WTC11 (cell line): ENCODE results near the gene MRPL23. TPM values are rescaled to one million over a fixed set of nuclear protein-coding genes. Genes with fewer than 3 reads are reported as not detected.

Experiments
- ATAC-seq: fragments of 200-7000 bp; cut with Tn5 transposase; 2 replicates; pipeline ENCODE4 v1.10.0; 2021; ENCODE audit warnings: mild to moderate bottlenecking, moderate library complexity
- CTCF ChIA-PET: fragments of 300-600 bp; sonication (Branson Sonifier 250); formaldehyde crosslinking; loops from one replicate; lab custom pipeline; 2021; ENCODE audit warnings: antibody characterized with exemption; lab: Charles Lee
- POLR2A ChIA-PET: fragments of 350-600 bp; sonication (Branson Sonifier 250); formaldehyde crosslinking; loops from one replicate; lab custom pipeline; 2021; ENCODE audit warnings: antibody characterized with exemption; lab: Charles Lee
- DNase-seq: peaks from one replicate; pipeline ENCODE4 v3.0.0; 2021; ENCODE audit warnings: low spot score
- H3K27ac Mint-ChIP-seq: 2 replicates; pipeline ENCODE4 v1.8.0; 2021; ENCODE audit warnings: mixed read lengths
- H3K27me3 Mint-ChIP-seq: 2 replicates; pipeline ENCODE4 v1.8.0; 2021; ENCODE audit warnings: low read depth, mild to moderate bottlenecking, moderate library complexity, mixed read lengths
- H3K36me3 Mint-ChIP-seq: 2 replicates; pipeline ENCODE4 v1.8.0; 2021; ENCODE audit warnings: mixed read lengths
- H3K4me1 Mint-ChIP-seq: 2 replicates; pipeline ENCODE4 v1.8.0; 2022; ENCODE audit warnings: mixed read lengths
- H3K4me3 Mint-ChIP-seq: 2 replicates; pipeline ENCODE4 v1.8.0; 2021; ENCODE audit warnings: mild to moderate bottlenecking, moderate library complexity, mixed read lengths
- H3K9me3 Mint-ChIP-seq: 2 replicates; pipeline ENCODE4 v1.8.0; 2021; ENCODE audit warnings: mixed read lengths
- ETV6 ChIP-seq: sonication (generic); formaldehyde crosslinking; IDR thresholded peaks from 2 replicates; pipeline ENCODE4 v1.8.1; 2022; ENCODE audit warnings: mild to moderate bottlenecking, missing genetic modification reagents
- KAT7 ChIP-seq: sonication (generic); formaldehyde crosslinking; IDR thresholded peaks from 2 replicates; pipeline ENCODE4 v1.8.1; 2023; ENCODE audit warnings: missing genetic modification reagents, mild to moderate bottlenecking, borderline replicate concordance
- MYBL2 ChIP-seq: sonication (generic); formaldehyde crosslinking; IDR thresholded peaks from 2 replicates; pipeline ENCODE4 v1.8.1; 2023; ENCODE audit warnings: mild to moderate bottlenecking, moderate library complexity, missing genetic modification reagents
- ZBTB21 ChIP-seq: sonication (generic); formaldehyde crosslinking; IDR thresholded peaks from 2 replicates; pipeline ENCODE4 v1.8.1; 2023; ENCODE audit warnings: mild to moderate bottlenecking, missing genetic modification reagents, borderline replicate concordance
- ZNF219 ChIP-seq: sonication (generic); formaldehyde crosslinking; IDR thresholded peaks from 2 replicates; pipeline ENCODE4 v1.8.0; 2023; ENCODE audit warnings: missing genetic modification reagents, mild to moderate bottlenecking, borderline replicate concordance
- ZNF416 ChIP-seq: fragments of 250-450 bp; sonication (Bioruptor Pico); IDR thresholded peaks from 2 replicates; pipeline ENCODE4 v1.9.0; 2021; ENCODE audit warnings: mild to moderate bottlenecking, inconsistent platforms
- ZNF423 ChIP-seq: fragments of 250-450 bp; sonication (Bioruptor Pico); IDR thresholded peaks from 2 replicates; pipeline ENCODE4 v2.1.2; 2022; ENCODE audit warnings: mild to moderate bottlenecking, moderate library complexity
- total RNA-seq: library from RNA; stranded (reverse); gene quantifications from 3 replicates; pipeline ENCODE4 v1.2.3, GENCODE V29; 2021
- TF ChIP-seq, protein P1 (sequence below): sonication (generic); formaldehyde crosslinking; IDR thresholded peaks from 2 replicates; pipeline ENCODE4 v1.8.0; 2022; ENCODE audit warnings: mild to moderate bottlenecking, missing genetic modification reagents
- TF ChIP-seq, protein P2 (sequence below): fragments of 250-450 bp; sonication (Bioruptor Pico); conservative IDR thresholded peaks from 2 replicates; pipeline ENCODE4 v1.9.0; 2021; ENCODE audit warnings: mild to moderate bottlenecking
- TF ChIP-seq, protein P3 (sequence below): sonication (generic); formaldehyde crosslinking; IDR thresholded peaks from 2 replicates; pipeline ENCODE4 v1.8.0; 2023; ENCODE audit warnings: missing genetic modification reagents, mild to moderate bottlenecking, borderline replicate concordance
- TF ChIP-seq, protein P4 (sequence below): sonication (generic); formaldehyde crosslinking; IDR thresholded peaks from 2 replicates; pipeline ENCODE4 v1.8.0; 2022; ENCODE audit warnings: missing genetic modification reagents

The MRPL23 gene
- total RNA-seq, 1 experiment from 2014 or later = 73.0 TPM

DNA sequence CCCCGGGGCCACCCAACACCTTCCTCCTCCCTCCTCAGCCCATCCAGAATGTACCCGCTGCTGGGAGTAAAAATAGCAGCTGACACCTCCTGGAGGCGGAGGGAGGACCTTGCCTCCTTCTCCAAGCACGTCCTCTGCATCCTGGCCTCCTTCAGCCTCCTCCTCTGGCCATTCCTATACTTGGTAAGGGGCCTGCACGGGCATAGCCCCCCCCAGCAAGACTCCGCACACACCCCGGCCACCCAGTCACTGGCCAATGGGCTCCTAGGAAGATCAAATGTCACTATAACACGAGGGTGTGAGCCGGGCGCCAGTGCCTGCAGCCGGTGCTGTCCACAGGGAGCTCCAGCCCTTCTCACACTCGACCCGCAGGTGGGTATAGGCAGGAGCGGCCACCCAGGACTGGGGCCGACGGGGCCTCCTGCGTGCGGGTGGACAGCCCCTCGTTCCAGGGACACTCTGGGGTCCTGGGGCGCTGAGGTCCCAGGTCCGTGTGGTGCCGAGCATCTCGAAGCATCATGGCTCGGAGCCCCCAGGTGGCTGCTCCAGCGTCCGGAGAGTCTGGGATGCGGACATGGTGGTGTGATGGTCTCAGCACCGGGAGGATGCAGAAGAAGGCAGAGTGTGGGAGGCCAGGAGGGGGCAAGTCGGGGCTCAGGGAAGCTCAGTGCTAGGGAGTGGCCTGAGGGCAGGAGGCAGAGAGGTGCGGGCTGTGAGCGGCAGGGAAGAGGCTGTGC, 27.6 kb upstream of the MRPL23 start, which contains the start of gene TNNT3:
TSS of gene TNNT3 (plus strand) at position 313 of the 737 bp plus-strand sequence. CDS start 3,172 bp downstream, outside the sequence.
- no peak for TF ChIP-seq MYBL2 (CRISPR knock-in tag)
- no peak for TF ChIP-seq ZNF416 (CRISPR knock-in tag)
- TF ChIP-seq, protein P1, sequence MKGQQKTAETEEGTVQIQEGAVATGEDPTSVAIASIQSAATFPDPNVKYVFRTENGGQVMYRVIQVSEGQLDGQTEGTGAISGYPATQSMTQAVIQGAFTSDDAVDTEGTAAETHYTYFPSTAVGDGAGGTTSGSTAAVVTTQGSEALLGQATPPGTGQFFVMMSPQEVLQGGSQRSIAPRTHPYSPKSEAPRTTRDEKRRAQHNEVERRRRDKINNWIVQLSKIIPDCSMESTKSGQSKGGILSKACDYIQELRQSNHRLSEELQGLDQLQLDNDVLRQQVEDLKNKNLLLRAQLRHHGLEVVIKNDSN = no peak
- TF ChIP-seq, protein P2, sequence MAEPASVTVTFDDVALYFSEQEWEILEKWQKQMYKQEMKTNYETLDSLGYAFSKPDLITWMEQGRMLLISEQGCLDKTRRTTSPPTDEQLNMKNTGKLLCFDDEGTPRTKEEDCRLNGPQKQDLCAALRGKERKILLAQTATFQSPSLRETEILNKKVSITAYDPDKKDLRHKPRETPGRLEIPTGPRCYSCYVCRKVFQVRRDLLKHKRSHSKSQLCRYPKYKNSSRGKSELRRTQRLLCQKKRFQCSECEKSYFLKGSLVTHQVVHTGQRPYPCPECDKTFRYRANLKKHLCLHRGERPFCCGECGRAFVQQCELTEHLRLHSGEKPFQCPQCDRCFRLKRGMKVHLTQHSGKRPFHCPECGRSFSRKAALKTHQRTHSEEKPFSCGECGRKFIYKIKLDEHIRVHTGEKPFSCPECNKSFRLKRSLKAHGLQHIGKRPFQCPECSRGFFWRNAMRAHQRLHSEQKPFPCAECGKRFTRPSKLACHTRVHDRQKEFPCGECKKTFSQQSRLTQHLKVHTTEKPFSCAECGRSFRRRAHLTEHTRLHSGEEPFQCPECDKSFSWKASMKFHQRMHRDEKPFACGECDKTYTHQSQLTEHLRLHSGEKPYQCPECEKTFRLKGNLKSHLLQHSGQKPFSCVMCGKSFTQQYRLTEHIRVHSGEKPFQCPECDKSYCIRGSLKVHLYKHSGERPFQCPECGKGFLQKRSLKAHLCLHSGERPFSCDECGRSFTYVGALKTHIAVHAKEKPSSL = no peak
- TF ChIP-seq, protein P3, sequence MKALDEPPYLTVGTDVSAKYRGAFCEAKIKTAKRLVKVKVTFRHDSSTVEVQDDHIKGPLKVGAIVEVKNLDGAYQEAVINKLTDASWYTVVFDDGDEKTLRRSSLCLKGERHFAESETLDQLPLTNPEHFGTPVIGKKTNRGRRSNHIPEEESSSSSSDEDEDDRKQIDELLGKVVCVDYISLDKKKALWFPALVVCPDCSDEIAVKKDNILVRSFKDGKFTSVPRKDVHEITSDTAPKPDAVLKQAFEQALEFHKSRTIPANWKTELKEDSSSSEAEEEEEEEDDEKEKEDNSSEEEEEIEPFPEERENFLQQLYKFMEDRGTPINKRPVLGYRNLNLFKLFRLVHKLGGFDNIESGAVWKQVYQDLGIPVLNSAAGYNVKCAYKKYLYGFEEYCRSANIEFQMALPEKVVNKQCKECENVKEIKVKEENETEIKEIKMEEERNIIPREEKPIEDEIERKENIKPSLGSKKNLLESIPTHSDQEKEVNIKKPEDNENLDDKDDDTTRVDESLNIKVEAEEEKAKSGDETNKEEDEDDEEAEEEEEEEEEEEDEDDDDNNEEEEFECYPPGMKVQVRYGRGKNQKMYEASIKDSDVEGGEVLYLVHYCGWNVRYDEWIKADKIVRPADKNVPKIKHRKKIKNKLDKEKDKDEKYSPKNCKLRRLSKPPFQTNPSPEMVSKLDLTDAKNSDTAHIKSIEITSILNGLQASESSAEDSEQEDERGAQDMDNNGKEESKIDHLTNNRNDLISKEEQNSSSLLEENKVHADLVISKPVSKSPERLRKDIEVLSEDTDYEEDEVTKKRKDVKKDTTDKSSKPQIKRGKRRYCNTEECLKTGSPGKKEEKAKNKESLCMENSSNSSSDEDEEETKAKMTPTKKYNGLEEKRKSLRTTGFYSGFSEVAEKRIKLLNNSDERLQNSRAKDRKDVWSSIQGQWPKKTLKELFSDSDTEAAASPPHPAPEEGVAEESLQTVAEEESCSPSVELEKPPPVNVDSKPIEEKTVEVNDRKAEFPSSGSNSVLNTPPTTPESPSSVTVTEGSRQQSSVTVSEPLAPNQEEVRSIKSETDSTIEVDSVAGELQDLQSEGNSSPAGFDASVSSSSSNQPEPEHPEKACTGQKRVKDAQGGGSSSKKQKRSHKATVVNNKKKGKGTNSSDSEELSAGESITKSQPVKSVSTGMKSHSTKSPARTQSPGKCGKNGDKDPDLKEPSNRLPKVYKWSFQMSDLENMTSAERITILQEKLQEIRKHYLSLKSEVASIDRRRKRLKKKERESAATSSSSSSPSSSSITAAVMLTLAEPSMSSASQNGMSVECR (CRISPR knock-in tag) = no peak
- no peak for TF ChIP-seq ZNF423 (CRISPR knock-in tag)
- no peak for TF ChIP-seq KAT7 (CRISPR knock-in tag)
- no peak for TF ChIP-seq ZNF219 (CRISPR knock-in tag)
- TF ChIP-seq, protein P4, sequence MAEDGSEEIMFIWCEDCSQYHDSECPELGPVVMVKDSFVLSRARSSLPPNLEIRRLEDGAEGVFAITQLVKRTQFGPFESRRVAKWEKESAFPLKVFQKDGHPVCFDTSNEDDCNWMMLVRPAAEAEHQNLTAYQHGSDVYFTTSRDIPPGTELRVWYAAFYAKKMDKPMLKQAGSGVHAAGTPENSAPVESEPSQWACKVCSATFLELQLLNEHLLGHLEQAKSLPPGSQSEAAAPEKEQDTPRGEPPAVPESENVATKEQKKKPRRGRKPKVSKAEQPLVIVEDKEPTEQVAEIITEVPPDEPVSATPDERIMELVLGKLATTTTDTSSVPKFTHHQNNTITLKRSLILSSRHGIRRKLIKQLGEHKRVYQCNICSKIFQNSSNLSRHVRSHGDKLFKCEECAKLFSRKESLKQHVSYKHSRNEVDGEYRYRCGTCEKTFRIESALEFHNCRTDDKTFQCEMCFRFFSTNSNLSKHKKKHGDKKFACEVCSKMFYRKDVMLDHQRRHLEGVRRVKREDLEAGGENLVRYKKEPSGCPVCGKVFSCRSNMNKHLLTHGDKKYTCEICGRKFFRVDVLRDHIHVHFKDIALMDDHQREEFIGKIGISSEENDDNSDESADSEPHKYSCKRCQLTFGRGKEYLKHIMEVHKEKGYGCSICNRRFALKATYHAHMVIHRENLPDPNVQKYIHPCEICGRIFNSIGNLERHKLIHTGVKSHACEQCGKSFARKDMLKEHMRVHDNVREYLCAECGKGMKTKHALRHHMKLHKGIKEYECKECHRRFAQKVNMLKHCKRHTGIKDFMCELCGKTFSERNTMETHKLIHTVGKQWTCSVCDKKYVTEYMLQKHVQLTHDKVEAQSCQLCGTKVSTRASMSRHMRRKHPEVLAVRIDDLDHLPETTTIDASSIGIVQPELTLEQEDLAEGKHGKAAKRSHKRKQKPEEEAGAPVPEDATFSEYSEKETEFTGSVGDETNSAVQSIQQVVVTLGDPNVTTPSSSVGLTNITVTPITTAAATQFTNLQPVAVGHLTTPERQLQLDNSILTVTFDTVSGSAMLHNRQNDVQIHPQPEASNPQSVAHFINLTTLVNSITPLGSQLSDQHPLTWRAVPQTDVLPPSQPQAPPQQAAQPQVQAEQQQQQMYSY = no peak
- ChIA-PET CTCF (interaction anchor here (0.7 to 1.7 kb wide), 9 partner anchors 37 to 267 kb away, joined by 3 to 13 read pairs (median 4); no protein-coding TSS in a partner anchor), POLR2A (no interaction called here)
- ATAC-seq = no peak
- Mint-ChIP-seq H3K27ac (no peak within 1 kb of the TSS), H3K27me3 (no peaks in the 10 kb centered on the region; the same call in 1 of the 2 replicates), H3K9me3 (peaks cover 8% of the 10 kb centered on the region), H3K4me3 (no peak within 1 kb of the TSS), H3K4me1 (no peaks in the 10 kb centered on the region), H3K36me3 (no peaks in the 10 kb centered on the region)
- DNase-seq = no peak

DNA sequence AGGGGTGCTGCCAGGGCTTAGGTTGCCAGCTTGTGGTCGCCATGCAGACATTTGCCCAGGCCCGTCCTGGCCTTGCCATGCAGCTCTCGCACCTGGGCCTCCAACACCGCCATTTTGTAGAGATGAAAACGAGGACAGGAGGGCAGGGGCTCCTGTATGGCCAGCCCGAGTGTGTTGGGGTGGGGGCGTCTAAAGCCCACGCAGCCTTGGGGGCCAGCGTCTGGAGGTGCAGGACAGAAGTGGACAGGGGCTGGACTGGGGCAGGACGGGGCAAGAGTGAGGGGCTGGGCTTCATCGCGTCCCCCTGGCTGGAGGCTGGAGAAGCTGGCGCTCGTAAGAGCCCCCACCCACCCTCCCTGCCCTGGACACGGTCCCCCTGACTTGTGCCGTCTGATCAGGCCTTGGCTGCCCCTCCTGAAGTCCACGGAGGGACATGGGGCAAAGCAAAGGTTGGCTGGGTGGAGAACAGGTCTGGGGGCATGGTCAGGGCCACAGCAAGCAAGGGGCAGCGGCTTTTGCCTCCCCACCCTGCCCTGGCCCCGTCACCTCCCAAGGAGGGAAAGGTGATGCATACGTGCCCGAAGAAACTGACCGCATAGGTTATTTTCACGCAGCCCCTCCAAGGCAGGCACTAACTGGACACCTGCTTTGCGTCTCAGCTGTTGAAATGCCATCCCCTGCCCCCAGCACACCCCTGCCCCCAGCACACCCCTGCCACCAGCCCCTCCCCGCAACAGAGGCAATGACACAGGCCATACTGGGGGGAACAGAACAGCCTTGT, 26.8 kb upstream of the MRPL23 start:
- TF ChIP-seq ETV6 (CRISPR knock-in tag) = no peak
- no peak for TF ChIP-seq ZBTB21 (CRISPR knock-in tag)
- TF ChIP-seq, all 79 proteins: peak for 0
- POLR2A ChIA-PET = no interaction called here
- H3K27ac Mint-ChIP-seq = no peak overlapping the region
- H3K4me1 Mint-ChIP-seq = no peaks in the 10 kb centered on the region
- no peaks in the 10 kb centered on the region; the same call in 1 of the 2 replicates for H3K27me3 Mint-ChIP-seq
- DNase-seq = no peak
- no peak for ATAC-seq
- peaks cover under 1% of the 10 kb centered on the region; the same call in 1 of the 2 replicates for H3K9me3 Mint-ChIP-seq
- H3K4me3 Mint-ChIP-seq = no peak overlapping the region
- no peaks in the 10 kb centered on the region for H3K36me3 Mint-ChIP-seq
- CTCF ChIA-PET = interaction anchor here (0.7 to 2.6 kb wide), 10 partner anchors 38 to 268 kb away, joined by 3 to 27 read pairs (median 4); no protein-coding TSS in a partner anchor
